Fibroblast of upper back skin (primary cell): ENCODE measurements around the gene CYP26C1.

Experiments used
- DNase-seq: peaks from one replicate; pipeline ENCODE4 v3.0.0-alpha.2; 2013

The CYP26C1 gene

DNA sequence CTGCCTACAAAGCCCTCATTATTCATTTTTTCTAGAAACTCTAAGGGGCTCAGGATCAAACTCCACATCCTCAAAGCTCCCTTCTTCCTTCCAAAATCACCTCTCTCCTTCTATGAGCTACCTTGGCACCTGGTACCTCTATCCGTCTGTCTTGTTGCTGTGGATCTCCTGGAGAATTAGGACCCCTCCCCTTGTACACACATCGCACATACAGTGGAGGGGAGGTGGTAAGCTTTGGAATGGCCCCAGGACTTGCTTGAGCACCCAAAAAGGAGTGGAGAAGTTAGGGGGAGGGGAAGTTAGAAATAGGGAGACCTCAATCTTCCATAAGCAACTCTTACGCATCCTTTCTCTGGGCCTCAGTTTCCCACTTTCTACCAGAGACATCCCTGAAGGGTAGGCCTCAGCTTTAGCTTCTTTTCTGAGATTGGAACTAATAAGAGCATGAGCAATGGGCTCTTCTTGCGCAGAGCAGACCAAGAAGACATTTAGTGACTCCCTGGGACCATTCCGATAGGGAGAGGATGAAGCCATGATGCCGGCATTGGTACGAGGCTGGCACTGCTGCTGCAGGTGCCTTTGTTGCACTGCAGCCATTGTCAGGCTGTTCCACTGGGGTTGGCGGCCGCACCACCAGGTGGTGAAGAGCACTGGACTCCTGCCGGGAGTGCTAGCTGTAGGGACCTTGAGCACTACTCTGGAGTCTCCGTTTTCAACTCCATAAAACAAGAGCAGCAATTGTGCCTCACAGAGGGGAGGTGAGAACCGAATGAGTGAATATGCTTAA, 4.5 kb downstream of the CYP26C1 start:
- DNase-seq = no peak

DNA sequence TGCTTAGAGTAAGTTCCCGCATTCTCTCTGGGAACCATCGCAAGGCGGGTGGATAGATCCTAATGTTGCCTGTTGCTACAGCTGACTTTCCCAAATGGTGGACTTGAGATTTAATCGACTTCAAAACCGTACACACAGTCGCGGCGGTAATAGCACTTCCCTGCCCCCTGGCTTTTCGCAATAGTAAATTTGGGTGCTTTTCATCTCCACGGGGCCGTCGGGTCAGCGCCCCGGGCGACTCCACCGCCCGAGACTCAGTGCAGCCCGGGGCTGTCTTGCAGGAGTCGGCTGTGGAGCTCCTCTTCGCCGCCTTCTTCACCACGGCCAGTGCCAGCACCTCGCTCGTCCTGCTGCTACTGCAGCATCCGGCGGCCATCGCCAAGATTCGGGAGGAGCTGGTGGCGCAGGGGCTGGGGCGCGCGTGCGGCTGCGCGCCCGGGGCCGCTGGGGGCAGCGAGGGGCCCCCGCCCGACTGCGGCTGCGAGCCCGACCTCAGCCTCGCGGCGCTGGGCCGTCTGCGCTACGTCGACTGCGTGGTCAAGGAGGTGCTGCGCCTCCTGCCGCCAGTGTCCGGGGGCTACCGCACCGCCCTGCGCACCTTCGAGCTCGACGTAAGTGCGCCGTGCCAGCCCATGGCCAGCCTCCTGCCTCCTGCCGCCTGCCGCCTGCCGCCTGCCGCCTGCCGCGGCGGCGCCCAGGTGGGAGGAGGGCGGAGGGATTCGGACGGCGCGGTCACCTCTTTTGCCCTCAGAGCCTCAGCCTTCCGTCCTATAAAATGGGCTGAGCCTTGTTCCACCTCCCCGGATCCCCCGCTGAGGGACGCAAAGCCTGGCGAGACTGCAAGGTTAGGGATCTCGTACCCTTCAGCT, 5.3 kb downstream of the CYP26C1 start:
- DNase-seq = no peak

DNA sequence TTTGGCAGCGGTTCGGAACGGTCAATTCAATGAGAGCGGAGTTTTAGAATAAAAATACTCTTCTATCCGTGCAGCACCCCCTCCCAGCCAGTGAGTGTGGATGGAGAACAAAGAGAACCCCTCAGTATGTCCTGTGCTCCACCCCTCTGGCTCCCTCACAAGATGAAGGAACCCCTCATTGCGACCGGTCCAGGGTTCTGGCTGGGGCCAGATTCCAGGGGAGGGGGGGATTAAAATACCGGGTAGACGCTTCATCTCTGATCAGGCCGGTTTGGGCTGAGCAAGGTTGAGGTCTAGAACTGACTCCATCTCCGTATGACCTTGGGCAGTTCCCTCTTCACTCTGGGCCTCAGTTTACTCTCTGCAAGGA, 5.9 kb downstream of the CYP26C1 start:
- no peak for DNase-seq

DNA sequence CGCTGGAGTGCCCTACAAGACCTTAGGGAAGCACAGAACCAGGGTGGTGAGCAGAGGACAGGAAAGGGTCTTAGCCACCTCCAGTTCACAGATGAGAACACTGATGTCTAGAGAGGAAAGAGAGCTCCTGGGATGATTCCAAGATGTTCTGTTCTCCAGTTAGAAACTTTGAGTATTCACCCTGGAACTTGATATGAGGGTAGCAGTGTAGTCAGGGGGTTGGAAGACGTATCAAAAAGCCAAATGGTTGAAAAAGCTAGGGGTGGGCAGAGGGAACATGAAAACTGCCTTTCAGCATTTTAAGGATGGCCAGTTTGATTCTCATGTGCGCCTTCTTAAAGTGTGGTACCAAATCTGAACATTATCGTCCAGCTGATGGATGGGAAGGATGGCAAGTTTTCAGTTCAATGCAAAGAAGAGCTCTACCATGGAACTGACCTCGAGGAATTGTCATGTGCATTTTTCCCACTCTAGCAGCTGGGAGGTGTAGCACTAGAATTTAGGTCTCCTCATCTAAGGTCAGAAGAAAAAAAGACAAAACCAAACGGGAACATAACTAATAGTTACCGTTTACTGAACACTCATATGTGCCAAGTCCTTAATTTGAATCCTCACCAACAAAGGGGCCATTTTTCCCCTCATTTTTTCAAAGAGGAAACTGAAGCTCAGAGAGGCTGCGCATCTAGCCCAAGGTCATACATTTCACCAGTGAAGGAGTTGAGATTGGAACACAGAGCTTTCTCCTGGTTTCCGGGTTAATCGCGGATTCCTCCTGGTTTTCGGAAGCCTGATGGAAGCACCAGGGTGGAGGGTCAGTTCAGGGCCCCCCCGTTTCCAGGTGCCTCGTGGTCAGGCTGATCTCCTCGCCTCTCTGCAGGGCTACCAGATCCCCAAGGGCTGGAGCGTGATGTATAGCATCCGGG, 7.1 kb downstream of the CYP26C1 start:
- no peak for DNase-seq

DNA sequence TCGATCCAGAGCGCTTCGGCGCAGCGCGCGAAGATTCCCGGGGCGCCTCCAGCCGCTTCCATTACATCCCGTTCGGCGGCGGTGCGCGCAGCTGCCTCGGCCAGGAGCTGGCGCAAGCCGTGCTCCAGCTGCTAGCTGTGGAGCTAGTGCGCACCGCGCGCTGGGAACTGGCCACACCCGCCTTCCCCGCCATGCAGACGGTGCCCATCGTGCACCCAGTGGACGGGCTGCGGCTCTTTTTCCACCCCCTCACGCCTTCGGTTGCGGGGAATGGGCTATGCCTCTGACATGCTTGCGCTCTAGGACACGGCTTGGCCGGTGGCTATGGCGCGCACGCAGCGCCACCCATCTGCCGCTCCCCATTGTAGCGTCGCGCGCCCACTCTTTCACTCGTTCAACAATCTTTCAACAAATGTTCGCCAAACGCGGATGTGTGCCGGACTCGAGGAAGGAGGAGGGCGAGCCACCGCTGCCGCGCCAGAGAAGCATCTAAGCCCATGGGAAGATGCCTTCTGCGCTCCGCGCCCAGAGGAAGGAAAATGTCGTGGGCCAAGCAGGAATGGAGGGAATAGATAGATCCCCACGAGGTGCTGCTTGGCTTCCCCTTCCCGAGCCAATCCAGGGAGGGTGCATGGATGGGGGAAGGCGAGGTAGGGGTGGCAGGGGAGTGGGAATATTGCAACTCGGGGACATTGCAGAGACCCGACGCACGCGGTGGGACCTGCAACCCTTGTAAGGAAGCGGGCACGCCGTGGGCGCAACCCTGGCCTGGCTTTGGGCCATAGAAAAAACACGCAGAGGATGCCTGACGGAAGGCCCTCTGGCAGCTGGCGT, 8.0 kb downstream of the CYP26C1 start:
- DNase-seq = peak; percentile 16

DNA sequence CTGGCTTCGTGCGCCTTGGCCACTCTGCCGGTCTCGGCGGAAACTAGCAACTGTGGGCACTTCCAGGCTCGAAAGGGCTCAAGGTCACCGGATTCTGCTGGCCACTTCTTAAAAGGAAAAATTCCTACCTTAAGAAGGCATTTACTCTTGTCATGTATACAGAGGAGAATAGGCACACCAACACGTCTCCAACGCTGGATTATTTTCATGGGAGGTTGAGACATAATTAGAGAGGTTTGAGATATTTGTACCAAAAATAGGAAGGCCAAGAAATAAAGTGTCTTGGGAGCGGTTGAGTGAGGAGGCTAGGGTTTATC, 8.6 kb downstream of the CYP26C1 start:
- DNase-seq = no peak

DNA sequence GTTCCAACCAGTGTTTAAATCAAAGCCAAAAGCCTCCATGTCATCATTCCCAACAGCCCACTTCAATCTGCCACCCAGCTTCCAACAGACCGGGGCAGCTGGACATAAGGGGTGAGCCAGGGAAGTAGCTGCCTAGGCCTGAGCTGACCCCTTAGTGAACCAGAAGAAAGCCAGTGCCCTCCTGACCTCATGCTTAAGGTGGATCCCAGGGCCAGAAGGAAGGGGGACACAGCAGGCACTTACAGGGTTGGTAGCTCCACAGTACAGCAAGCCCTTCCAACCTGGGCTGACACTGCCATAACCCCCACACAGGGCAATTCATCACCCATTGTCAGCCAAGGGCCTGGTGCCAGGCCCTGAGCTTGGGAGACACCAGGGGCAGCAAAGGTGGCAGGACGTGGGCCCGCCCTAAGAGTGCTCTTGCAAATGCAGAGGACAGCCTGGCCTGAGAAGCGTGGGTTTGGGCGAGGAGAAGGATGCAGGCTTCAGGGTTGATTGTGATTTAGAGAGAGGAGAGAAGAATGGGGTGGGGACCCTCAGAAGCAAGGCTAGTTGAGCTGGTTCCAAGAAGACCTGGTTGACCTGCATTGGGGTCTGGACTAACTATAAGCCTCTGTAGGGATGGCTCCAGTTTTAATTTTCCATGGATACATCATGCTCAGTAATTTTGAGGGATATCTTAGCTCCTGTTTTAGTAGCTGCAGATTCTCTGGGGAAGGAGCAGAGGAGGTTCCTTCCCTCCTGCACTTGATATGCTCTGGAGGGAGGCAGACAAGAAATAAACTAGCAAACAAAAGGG, 10.0 kb downstream of the CYP26C1 start:
- DNase-seq = no peak

DNA sequence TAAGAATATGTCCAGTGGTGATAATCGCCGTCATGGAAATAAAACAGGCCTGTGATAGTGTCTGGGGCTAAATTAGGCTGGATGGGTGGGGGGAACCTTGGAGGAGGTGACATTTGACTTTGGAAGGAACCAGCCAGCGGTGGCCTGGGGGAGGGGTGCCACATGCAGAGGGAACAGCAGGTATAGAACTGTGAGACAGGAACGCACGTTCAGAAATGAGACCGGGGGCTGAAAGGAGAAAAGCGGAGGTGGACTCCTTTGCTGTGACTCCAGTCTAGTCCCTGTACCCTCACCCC, 10.5 kb downstream of the CYP26C1 start:
- no peak for DNase-seq

DNA sequence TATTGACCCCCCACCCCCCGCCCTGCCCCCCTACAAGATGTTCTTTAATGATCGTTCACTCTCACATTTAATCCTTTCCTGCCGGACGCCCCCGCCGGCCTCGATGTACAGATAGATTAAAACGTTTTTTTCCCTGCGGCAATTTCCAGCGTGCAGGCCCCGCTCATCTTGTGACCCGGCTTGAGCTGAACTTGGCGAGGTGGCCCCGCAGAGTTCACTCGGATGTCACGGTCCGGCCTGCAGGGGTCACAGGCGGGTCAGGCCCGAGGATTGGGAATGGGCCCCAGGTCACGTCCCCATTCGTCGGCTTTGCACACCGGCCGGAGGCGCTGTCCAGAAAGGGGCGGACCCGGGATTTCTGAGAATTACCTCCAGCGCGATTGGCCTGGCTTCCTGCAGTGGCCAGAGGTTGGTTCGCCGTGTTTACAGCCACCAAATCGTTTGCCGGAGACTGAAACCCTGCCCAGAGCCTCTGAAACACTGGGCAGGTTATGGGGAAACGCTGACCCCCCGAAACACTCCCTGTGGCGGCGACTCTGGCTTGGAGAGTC, 11.2 kb downstream of the CYP26C1 start:
- no peak for DNase-seq

DNA sequence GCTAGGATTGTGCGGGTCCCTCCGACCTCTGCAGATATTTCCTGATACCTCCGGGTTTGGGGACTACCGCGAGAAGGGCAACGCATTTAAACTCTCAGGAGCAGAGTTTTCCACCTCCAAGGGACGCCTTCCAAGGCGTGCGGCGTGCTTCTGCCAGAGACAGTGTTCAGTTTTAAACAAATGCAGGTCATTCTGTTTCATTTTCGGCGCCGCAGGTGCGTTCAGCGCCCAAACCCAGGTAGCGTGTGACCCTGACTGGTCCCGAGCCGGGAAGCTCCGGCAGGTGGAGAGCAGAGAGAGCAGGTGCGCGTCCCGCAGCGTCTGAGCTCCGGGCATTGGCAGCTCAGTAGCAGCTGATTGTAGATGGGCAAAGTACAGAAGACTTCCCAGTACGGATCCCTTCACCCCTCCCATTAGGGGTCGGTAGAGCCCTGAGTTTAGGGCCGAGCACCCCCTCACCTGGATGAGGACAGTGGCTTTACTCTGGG, 11.7 kb downstream of the CYP26C1 start:
- no peak for DNase-seq

DNA sequence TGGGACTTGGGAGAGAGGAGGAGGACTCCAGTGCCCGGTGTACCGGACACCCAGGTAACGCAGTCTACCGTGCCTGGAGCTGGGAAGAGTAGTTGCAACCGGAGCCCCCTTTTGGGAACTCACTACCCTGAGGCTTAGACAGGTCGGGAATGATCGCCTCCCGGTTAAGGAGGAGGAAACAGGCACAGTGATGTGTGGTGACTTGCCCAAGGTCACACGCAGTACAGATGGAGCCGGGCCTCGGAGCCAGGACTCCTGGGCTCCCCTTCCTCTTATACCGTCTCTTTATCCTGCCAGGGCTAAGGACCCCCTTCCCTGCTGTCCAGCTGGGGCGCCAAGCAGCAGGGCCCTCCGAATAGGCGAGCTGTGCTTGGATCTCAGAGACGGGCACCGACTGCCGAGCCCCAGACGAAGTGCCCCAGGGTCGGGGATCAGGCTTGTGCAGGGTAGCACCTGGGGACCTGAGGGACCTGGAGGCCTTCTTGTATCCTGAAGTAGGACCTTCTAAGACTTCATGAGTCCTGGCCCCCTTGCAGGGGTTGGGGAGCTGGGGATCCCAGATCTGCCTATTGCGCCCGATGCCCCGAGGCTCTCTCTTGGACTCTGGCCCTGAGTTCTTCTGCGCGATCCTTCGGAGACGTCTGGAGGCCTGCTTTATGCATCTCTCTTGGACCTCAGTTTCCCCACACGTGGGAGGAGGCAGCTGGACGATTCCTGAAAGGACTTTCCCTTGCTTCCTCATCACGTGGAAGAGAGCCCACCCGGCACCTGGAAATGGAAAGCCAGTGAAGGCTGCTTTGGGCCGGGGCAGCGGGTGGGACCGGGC, 12.3 kb downstream of the CYP26C1 start:
- no peak for DNase-seq

DNA sequence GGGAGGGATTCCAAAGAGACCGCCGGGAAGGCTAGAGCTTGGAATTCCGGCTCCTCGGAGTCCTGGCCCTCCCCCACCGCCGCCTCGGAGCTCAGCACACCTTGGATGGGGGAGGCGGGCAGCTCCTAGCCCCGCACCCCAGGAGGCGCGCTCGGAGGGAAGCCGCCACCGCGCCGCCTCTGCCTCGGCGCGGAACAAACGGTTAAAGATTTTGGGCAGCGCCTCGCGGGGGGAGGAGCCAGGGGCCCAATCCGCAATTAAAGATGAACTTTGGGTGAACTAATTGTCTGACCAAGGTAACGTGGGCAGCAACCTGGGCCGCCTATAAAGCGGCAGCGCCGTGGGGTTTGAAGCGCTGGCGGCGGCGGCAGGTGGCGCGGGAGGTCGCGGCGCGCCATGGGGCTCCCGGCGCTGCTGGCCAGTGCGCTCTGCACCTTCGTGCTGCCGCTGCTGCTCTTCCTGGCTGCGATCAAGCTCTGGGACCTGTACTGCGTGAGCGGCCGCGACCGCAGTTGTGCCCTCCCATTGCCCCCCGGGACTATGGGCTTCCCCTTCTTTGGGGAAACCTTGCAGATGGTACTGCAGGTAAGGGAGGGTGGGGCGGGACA, 13.0 kb downstream of the CYP26C1 start, which contains the start of gene CYP26A1:
CYP26A1 (plus strand) TSS at position 355 of the 608 bp plus-strand sequence; CDS start at position 397, 42 bp downstream.
- no peak for DNase-seq

DNA sequence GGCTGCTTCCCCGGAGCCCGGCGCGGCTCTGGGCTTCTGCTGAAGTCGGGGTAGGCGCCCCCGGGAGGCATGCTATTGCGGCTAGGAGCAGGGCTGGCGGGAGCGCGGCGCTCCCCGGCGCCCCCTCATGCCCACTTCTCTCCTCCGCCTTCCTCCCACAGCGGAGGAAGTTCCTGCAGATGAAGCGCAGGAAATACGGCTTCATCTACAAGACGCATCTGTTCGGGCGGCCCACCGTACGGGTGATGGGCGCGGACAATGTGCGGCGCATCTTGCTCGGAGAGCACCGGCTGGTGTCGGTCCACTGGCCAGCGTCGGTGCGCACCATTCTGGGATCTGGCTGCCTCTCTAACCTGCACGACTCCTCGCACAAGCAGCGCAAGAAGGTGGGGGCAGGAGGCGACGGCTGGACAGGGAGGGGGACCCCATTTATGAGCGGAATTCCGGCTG, 13.6 kb downstream of the CYP26C1 start:
- DNase-seq = no peak

DNA sequence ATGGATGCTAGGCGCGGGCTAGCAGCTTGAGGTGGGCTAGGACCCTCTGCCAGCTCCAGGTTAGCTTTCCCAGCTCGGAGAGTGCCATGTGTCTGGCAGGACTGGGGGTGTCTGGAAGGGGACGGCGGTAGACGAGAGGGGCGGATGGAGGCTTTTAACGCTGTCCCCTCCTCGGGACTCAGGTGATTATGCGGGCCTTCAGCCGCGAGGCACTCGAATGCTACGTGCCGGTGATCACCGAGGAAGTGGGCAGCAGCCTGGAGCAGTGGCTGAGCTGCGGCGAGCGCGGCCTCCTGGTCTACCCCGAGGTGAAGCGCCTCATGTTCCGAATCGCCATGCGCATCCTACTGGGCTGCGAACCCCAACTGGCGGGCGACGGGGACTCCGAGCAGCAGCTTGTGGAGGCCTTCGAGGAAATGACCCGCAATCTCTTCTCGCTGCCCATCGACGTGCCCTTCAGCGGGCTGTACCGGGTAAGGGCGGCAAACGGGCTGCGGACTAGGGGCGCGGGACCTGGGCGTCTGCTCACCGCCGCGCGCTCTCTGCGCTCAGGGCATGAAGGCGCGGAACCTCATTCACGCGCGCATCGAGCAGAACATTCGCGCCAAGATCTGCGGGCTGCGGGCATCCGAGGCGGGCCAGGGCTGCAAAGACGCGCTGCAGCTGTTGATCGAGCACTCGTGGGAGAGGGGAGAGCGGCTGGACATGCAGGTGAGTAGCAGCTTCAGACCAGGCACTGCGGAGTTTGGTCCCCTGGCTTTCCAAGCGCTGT, 14.2 kb downstream of the CYP26C1 start:
- DNase-seq = no peak

DNA sequence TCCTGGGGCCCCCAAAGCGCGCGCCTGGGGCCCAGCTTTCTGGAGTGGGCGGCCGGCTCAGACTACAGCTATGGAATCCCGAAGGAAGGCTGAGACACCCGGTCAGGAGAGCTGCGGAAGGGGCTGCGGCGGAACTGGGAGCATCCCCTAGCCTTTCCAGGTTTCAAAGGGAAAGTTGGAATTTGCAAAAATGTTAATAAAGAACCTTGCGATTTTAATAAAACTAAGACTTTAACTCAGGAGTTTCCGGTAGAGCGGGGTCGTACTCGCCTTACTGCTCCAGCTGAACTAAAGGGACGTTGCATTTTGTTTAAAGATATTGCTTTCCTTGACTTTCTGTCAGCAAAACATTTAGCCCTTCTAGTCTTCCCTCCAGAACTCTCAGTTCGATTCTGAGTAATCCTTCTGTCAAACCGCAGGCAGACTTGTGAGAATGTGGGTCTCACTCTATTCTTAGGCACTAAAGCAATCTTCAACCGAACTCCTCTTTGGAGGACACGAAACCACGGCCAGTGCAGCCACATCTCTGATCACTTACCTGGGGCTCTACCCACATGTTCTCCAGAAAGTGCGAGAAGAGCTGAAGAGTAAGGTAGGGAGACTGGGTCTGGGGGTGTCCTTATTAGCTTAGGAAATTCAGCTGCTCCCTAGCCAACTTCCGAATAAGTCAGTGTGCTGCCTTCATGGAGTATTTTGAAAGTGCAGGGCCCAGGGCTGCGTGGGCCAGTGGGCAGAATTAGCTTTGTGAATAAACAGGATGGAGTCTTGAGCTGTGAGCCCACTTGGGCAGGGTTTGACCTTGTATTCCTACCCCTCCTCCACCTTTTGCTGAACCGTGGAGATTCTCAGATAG, 15.0 kb downstream of the CYP26C1 start:
- no peak for DNase-seq

DNA sequence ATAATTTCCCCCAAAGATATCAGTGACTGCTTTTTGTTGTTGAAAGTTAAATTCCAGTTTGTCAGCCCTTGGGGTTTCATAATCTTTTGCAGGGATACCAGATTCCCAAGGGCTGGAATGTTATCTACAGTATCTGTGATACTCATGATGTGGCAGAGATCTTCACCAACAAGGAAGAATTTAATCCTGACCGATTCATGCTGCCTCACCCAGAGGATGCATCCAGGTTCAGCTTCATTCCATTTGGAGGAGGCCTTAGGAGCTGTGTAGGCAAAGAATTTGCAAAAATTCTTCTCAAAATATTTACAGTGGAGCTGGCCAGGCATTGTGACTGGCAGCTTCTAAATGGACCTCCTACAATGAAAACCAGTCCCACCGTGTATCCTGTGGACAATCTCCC, 16.3 kb downstream of the CYP26C1 start:
- DNase-seq = peak; percentile 13

DNA sequence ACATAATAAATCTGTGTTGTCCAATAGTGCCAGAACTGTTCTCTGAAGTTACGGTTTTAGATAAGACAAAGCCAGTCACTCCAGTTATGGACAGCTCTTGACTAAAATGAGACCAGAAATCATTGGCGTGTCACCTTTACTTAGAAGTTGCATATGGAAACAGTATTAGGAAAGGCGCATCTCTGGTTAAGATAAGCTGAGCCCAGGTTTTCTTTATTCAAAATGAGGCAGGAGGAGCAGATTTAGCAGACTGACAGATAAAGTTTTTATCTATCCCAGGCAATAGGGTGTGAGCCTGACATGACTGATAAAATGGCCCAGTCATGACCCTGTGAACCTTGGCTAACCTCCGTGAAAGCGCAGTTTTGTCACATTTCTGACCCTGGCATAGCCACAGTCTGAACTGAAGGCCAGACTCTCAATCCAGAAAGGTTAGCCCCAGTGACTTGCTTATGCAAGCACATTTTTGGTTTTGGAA, 17.3 kb downstream of the CYP26C1 start:
- no peak for DNase-seq
